Ureter (tissue), 1 donor: ENCODE data around the gene ZNF593. TPM values are rescaled to one million over a fixed set of nuclear protein-coding genes. Genes with fewer than 3 reads are reported as not detected.

Source experiments
- DNase-seq: peaks from one replicate; pipeline ENCODE4 v3.0.0-alpha.2; 2020; ENCODE audit warnings: low spot score
- total RNA-seq: library from RNA; stranded (reverse); gene quantifications from one replicate; pipeline ENCODE4 v1.2.4, GENCODE V29; 2023
- donor health status: DM: yes; HTN: yes; CAD: no.

The ZNF593 gene
- total RNA-seq, 1 donor from 2014 or later, result 43.2 TPM

- DNase-seq, result no peak
These were observed 40.6 kb downstream of the ZNF593 start for GRCh38 chr1:26210147-26210870.

GRCh38 chr1:26212726-26213125 lies 43.0 kb downstream of the ZNF593 start:
- DNase-seq, result no peak

DNA sequence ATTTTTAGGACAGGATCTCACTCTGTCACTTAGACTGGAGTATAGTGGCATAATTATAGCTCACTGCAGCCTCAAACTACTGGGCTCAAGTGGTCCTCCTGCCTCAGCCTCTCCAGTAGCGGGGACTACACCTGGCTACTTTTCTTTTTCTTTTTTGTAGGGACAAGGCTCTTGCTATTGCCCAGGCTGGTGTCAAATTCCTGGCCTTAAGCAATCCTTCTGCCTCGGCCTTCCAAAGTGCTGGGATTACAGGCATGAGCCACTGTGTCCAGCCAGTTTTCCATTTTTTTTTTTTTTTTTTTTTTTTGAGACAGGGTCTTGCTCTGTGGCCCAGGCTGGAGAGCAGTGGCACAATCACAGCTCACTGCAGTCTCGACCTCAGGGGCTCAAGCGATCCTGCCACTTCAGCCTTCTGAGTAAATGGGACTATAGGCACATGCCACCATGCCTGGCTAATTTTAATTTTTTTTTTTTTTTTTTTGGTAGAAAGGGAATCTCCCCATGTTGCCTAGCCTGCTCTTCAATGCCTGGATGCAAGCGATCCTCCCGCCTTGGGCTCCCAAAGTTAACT lies 43.7 kb downstream of the ZNF593 start:
- DNase-seq, result no peak

DNA sequence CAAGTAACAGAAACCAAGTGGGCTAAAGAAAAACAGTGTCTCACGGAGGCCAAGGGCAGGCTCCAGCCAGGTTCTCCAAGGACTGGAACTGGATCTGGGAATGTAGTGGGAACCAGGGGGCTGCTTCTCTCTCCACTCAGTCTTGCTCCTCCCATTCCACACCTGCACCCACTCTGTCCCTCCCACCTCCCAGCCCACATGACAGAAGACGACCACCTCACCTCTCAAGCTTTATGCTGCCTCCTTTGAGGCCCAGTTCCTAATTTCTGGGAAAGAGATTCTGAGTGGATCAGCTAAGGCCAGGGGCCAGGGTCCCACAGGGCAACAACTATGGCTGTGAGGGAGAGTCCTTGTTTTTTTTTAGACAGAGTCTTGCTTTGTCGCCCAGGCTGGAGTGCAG lies 45.5 kb downstream of the ZNF593 start:
- DNase-seq, result no peak

- no peak for DNase-seq
These were observed 49.3 kb downstream of the ZNF593 start for GRCh38 chr1:26218906-26219494.

Other genes with a start within 250 kb of the ZNF593 start
- 12.3 TPM for gene PAFAH2, start 171.8 kb upstream of the ZNF593 start, total RNA-seq
- 0.23 TPM for gene EXTL1, start 148.1 kb upstream of the ZNF593 start, total RNA-seq
- gene SLC30A2, start 123.8 kb upstream of the ZNF593 start, total RNA-seq, result 20.6 TPM
- 0.49 TPM for gene TRIM63, start 102.3 kb upstream of the ZNF593 start, total RNA-seq
- 21.8 TPM for gene PDIK1L, start 58.1 kb upstream of the ZNF593 start, total RNA-seq
- 7.9 TPM for gene FAM110D, start 10.8 kb upstream of the ZNF593 start, total RNA-seq
- not detected for gene C1orf232, start 945 bp upstream of the ZNF593 start, total RNA-seq
- gene ZNF593OS, start 1.9 kb downstream of the ZNF593 start, total RNA-seq, result not detected
- gene CNKSR1, start 7.6 kb downstream of the ZNF593 start, total RNA-seq, result 40.6 TPM
- not detected for gene CATSPER4, start 20.7 kb downstream of the ZNF593 start, total RNA-seq
- 13.1 TPM for gene CEP85, start 64.3 kb downstream of the ZNF593 start, total RNA-seq
- gene SH3BGRL3, start 110.2 kb downstream of the ZNF593 start, total RNA-seq, result 145 TPM
- 30.3 TPM for gene UBXN11, start 136.7 kb downstream of the ZNF593 start, total RNA-seq
- gene CD52, start 148.1 kb downstream of the ZNF593 start, total RNA-seq, result 9.8 TPM
- gene CRYBG2, start 184.2 kb downstream of the ZNF593 start, total RNA-seq, result 25.2 TPM
- gene ZNF683, start 202.8 kb downstream of the ZNF593 start, total RNA-seq, result 1.2 TPM
- not detected for gene LIN28A, start 240.9 kb downstream of the ZNF593 start, total RNA-seq